ENCODE measurements around the gene DAB2.

- TF ChIP-seq CTCF (IDR thresholded peaks at IDR 0.05; ENCODE audit: low read depth, low read length, poor library complexity, severe bottlenecking) (no peak), EZH2phosphoT487 (IDR thresholded peaks at IDR 0.05; ENCODE audit: borderline replicate concordance, low read length) (no peak)
These were observed 24.8 kb upstream of the DAB2 start for GRCh38 chr5:39449591-39449990.
